IMR-90 (cell line): ENCODE results near the gene RASGRP2. TPM values are rescaled to one million over a fixed set of nuclear protein-coding genes. Genes with fewer than 3 reads are reported as not detected.

Source experiments
- ATAC-seq: fragments of 200-7000 bp; cut with Tn5 transposase; 2 replicates; pipeline ENCODE4 v1.9.1; 2020; ENCODE audit warnings: low read depth, mild to moderate bottlenecking, moderate library complexity
- BruUV-seq: library from RNA; stranded (reverse); fragments of 400-500 nt; replicated peaks from 2 replicates; lab custom pipeline; 2021; lab: Mats Ljungman, UMichigan
- CTCF ChIA-PET: fragments of 300-600 bp; formaldehyde crosslinking; extraction: SDS; loops from one replicate; lab custom pipeline; 2021; ENCODE audit warnings: antibody characterized with exemption; lab: Yijun Ruan, JAX
- POLR2A ChIA-PET: fragments of 300-600 bp; sonication (Branson Sonifier 250); formaldehyde crosslinking; loops from one replicate; lab custom pipeline; 2022; ENCODE audit warnings: antibody characterized with exemption; ENCODE audit not compliant: unreplicated experiment; lab: Charles Lee
- DNase-seq: peaks from one replicate; pipeline ENCODE4 v3.0.0; 2013
- H2AFZ ChIP-seq: replicated peaks from 2 replicates; pipeline ENCODE3; 2013; ENCODE audit warnings: low read length, mild to moderate bottlenecking; ENCODE audit not compliant: poor library complexity
- H2AK5ac ChIP-seq: 2 replicates; pipeline ENCODE4 v1.6.1; 2013; ENCODE audit warnings: low read depth, low read length, inconsistent platforms
- H2AK9ac ChIP-seq: replicated peaks from 2 replicates; pipeline ENCODE3; 2013; ENCODE audit warnings: mild to moderate bottlenecking, low read depth, low read length, moderate library complexity; ENCODE audit not compliant: poor library complexity
- H2BK120ac ChIP-seq: 2 replicates; pipeline ENCODE4 v1.6.1; 2013; ENCODE audit warnings: low read depth, low read length, inconsistent platforms
- H2BK15ac ChIP-seq: 3 replicates; pipeline ENCODE4 v1.6.1; 2013; ENCODE audit warnings: low read depth, low read length, inconsistent platforms
- H2BK20ac ChIP-seq: 2 replicates; pipeline ENCODE4 v1.6.1; 2013; ENCODE audit warnings: low read depth, mild to moderate bottlenecking, inconsistent platforms, low read length, moderate library complexity
- H2BK5ac ChIP-seq: 2 replicates; pipeline ENCODE4 v1.6.1; 2013; ENCODE audit warnings: mild to moderate bottlenecking, low read depth, low read length, inconsistent platforms; ENCODE audit not compliant: poor library complexity, severe bottlenecking
- H3K14ac ChIP-seq: replicated peaks from 2 replicates; pipeline ENCODE4 v1.6.1; 2013; ENCODE audit warnings: low read depth, low read length, inconsistent platforms
- H3K18ac ChIP-seq: 2 replicates; pipeline ENCODE4 v1.6.1; 2013; ENCODE audit warnings: low read depth, low read length, control low read depth
- H3K23ac ChIP-seq: 2 replicates; pipeline ENCODE4 v1.6.1; 2013; ENCODE audit warnings: low read depth, low read length, inconsistent platforms
- H3K27ac ChIP-seq: 2 replicates; pipeline ENCODE4 v1.5.1; 2013; ENCODE audit warnings: mild to moderate bottlenecking, control low read depth, low read length; ENCODE audit not compliant: insufficient read depth
- H3K27me3 ChIP-seq: 2 replicates; pipeline ENCODE4 v1.6.1; 2013; ENCODE audit warnings: low read length; ENCODE audit not compliant: control insufficient read depth, insufficient read depth
- H3K36me3 ChIP-seq: 2 replicates; pipeline ENCODE4 v1.6.1; 2013; ENCODE audit warnings: low read length, mixed read lengths; ENCODE audit not compliant: control insufficient read depth, insufficient read depth
- H3K4ac ChIP-seq: 2 replicates; pipeline ENCODE4 v1.6.1; 2013; ENCODE audit warnings: low read depth, low read length, inconsistent platforms
- H3K4me1 ChIP-seq: 2 replicates; pipeline ENCODE4 v1.6.1; 2013; ENCODE audit warnings: low read length, mixed read lengths; ENCODE audit not compliant: control insufficient read depth, insufficient read depth
- H3K4me2 ChIP-seq: 2 replicates; pipeline ENCODE4 v1.6.1; 2013; ENCODE audit warnings: low read depth, mild to moderate bottlenecking, control low read depth, low read length, moderate library complexity
- H3K4me3 ChIP-seq: 2 replicates; pipeline ENCODE4 v1.5.1; 2013; ENCODE audit warnings: low read depth, mild to moderate bottlenecking, control low read depth, low read length, moderate library complexity; ENCODE audit not compliant: insufficient read depth
- H3K56ac ChIP-seq: 2 replicates; pipeline ENCODE4 v1.6.1; 2013; ENCODE audit warnings: low read length, inconsistent platforms; ENCODE audit not compliant: insufficient read depth; ENCODE audit errors: extremely low read depth
- H3K79me1 ChIP-seq, 2 experiments: 2 replicates each; pipeline ENCODE4 v1.6.1; 2013; ENCODE audit warnings: low read length in 2 of 2, inconsistent platforms in 1 of 2, low read depth in 1 of 2
- H3K9ac ChIP-seq: 2 replicates; pipeline ENCODE4 v1.6.1; 2013; ENCODE audit warnings: low read depth, low read length, control low read depth
- H3K9me1 ChIP-seq: 2 replicates; pipeline ENCODE4 v1.6.1; 2013; ENCODE audit warnings: low read length, inconsistent platforms; ENCODE audit not compliant: insufficient read depth
- H3K9me3 ChIP-seq: 2 replicates; pipeline ENCODE4 v1.6.1; 2013; ENCODE audit warnings: low read length; ENCODE audit not compliant: control insufficient read depth, insufficient read depth
- H4K20me1 ChIP-seq: 2 replicates; pipeline ENCODE4 v1.6.1; 2013; ENCODE audit warnings: low read length, inconsistent platforms; ENCODE audit not compliant: insufficient read depth
- H4K5ac ChIP-seq: 2 replicates; pipeline ENCODE4 v1.6.1; 2013; ENCODE audit warnings: mild to moderate bottlenecking, low read depth, low read length, control low read depth
- H4K8ac ChIP-seq, 2 experiments: 2 replicates each; pipeline ENCODE4 v1.6.1; 2013; ENCODE audit warnings: low read depth in 2 of 2, low read length in 2 of 2, control low read depth in 1 of 2, inconsistent platforms in 1 of 2
- H4K91ac ChIP-seq: 2 replicates; pipeline ENCODE4 v1.6.1; 2013; ENCODE audit warnings: low read depth, low read length, inconsistent platforms; ENCODE audit not compliant: insufficient read depth
- BHLHE40 ChIP-seq: fragments of 150-350 bp; IDR thresholded peaks from 2 replicates; pipeline ENCODE4 v1.6.1; 2016; ENCODE audit warnings: mild to moderate bottlenecking, low read depth, low read length
- CEBPB ChIP-seq: IDR thresholded peaks from 2 replicates; pipeline ENCODE4 v1.6.1; 2012; ENCODE audit warnings: low read depth, low read length, improper control_type of control experiment
- CHD1 ChIP-seq: IDR thresholded peaks from 2 replicates; pipeline ENCODE4 v1.6.1; 2012; ENCODE audit warnings: low read depth, low read length, improper control_type of control experiment
- FOS ChIP-seq: fragments of 150-350 bp; IDR thresholded peaks from 2 replicates; pipeline ENCODE4 v1.6.1; 2016; ENCODE audit warnings: low read depth, low read length
- MAFK ChIP-seq: IDR thresholded peaks from 2 replicates; pipeline ENCODE4 v1.6.1; 2012; ENCODE audit warnings: low read depth, low read length, improper control_type of control experiment
- MAZ ChIP-seq: IDR thresholded peaks from 2 replicates; pipeline ENCODE4 v1.6.1; 2012; ENCODE audit warnings: low read depth, mild to moderate bottlenecking, low read length, improper control_type of control experiment, moderate library complexity, borderline replicate concordance
- MXI1 ChIP-seq: IDR thresholded peaks from 2 replicates; pipeline ENCODE4 v1.6.1; 2012; ENCODE audit warnings: low read depth, mild to moderate bottlenecking, low read length, moderate library complexity, borderline replicate concordance
- NFE2L2 ChIP-seq: fragments of 150-350 bp; IDR thresholded peaks from 2 replicates; pipeline ENCODE4 v1.6.1; 2016; ENCODE audit warnings: low read depth, mild to moderate bottlenecking, low read length
- POLR2A ChIP-seq: IDR thresholded peaks from 2 replicates; pipeline ENCODE4 v1.6.1; 2012; ENCODE audit warnings: mild to moderate bottlenecking, low read depth, low read length
- RAD21 ChIP-seq: IDR thresholded peaks from 2 replicates; pipeline ENCODE4 v1.6.1; 2012; ENCODE audit warnings: low read length, improper control_type of control experiment
- RCOR1 ChIP-seq: IDR thresholded peaks from 2 replicates; pipeline ENCODE4 v1.6.1; 2012; ENCODE audit warnings: mild to moderate bottlenecking, low read length, improper control_type of control experiment; ENCODE audit not compliant: insufficient replicate concordance
- RFX5 ChIP-seq: IDR thresholded peaks from 2 replicates; pipeline ENCODE4 v1.8.0; 2012; ENCODE audit warnings: low read depth, mild to moderate bottlenecking, low read length, moderate library complexity
- SMC3 ChIP-seq: fragments of 150-350 bp; IDR thresholded peaks from 2 replicates; pipeline ENCODE4 v1.6.1; 2016; ENCODE audit warnings: low read depth, mild to moderate bottlenecking, antibody characterized with exemption, low read length, moderate library complexity
- USF2 ChIP-seq: fragments of 150-350 bp; IDR thresholded peaks from 2 replicates; pipeline ENCODE4 v1.6.1; 2017; ENCODE audit warnings: mild to moderate bottlenecking, antibody characterized with exemption, low read length, low read depth
- WGBS, 2 experiments: methylation state at CpG; one replicate each; pipeline versions ENCODE4 v1.1.5 to v1.1.7; 2013; ENCODE audit warnings: missing lambda C conversion rate in 2 of 2; ENCODE audit not compliant: insufficient read length in 1 of 2; ENCODE audit errors: extremely low coverage in 2 of 2; 5-methylcytosine and 5-hydroxymethylcytosine counted together
- dilution Hi-C: fragments of 300-500 bp; cut with HindIII; formaldehyde crosslinking; loops from one replicate; pipeline ENCODE4 v1.14.3; 2018; ENCODE audit warnings: low sequenced_read_pairs; ENCODE audit not compliant: unreplicated experiment
- in situ Hi-C: fragments of 300-500 bp; cut with MboI; formaldehyde crosslinking; loops from 3 replicates; pipeline ENCODE4 v1.14.3; 2019; ENCODE audit warnings: low sequenced_read_pairs, inconsistent platforms, mixed read lengths
- intact Hi-C: fragments of 100-400 bp; cut with micrococcal nuclease; formaldehyde crosslinking; loops from 2 replicates; pipeline ENCODE4 v1.10.0; 2022
- polyA plus RNA-seq, 3 experiments: library from polyadenylated mRNA; depleted of rRNA; stranded (reverse); fragments of >200 nt; gene quantifications; 2 replicates each; pipeline ENCODE4 v1.2.3, GENCODE V29; 2012; ENCODE audit warnings: low replicate concordance in 1 of 3
- total RNA-seq: library from RNA; depleted of rRNA; stranded (reverse); fragments of >200 nt; gene quantifications from 2 replicates; pipeline ENCODE4 v1.2.3, GENCODE V29; 2012
- TF ChIP-seq, protein P1 (sequence below): conservative IDR thresholded peaks from 2 replicates; pipeline ENCODE4 v1.5.1; 2012; ENCODE audit warnings: mild to moderate bottlenecking, low read depth, low read length, improper control_type of control experiment

Gene RASGRP2
- total and polyA plus RNA-seq, 2 of the 4 experiments (the other 2 are of a cell fraction) = 1.2 TPM; not detected in 1

DNA sequence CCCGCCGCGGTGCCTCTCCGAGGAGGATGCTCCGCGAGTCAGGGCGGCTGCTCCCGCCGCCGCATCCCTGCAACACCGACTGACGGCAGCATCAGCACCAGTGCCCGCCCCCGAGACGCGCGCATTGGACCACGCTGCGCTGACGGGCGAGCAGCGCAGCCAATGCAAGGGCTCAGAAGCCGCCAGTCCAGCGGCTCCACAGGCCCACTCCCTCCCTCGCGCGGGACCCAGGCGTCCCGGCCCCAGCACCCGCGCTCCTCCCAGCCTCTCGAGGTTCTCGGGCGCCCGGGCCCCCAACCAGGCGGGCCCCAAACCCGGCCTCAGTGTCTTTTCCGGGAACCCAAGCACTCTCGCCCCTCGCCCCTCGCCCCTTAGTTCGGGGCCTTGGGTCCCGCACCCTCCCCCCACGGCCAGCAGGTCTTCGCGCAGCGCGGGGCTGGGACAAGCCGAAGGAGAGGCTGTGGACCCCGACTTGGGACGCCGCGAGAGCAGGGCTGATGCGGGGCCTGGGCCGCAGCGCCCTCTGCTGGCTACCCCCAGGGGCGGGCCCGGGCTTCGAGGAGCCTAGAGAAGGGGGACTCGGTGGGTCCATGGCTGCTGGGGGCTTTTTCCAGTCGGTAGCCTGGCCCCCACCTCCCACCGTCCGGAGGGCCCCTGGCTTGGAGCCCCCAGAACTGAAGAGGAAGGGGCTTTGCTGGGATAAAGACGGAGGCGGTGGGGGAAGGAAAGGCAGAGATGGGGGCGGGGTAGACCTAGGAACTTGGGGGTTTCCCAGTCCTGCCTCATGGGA lies 20.6 kb downstream of the RASGRP2 start, which contains the start of gene NRXN2:
TSS of gene NRXN2 (minus strand) at position 81 of the 790 bp plus-strand sequence. CDS start 9,498 bp downstream, outside the sequence.
- Histone ChIP-seq H3K14ac (no peak within 1 kb of the TSS), H4K8ac (peak within 1 kb of the TSS in 1 of 2 experiments; percentile 24; a peak in 1 of 4 replicates), H4K91ac (no peak within 1 kb of the TSS), H3K18ac (no peak within 1 kb of the TSS; the same call in 1 of the 2 replicates), H3K9me1 (no peaks in the 10 kb centered on the region), H3K4me3 (peak within 1 kb of the TSS; percentile 49), H2BK15ac (no peak within 1 kb of the TSS), H2AK5ac (no peak within 1 kb of the TSS; the same call in 1 of the 2 replicates), H4K5ac (no peak within 1 kb of the TSS; the same call in 1 of the 2 replicates), H3K4me2 (peak within 1 kb of the TSS; percentile 68), H3K36me3 (no peaks in the 10 kb centered on the region), H2BK5ac (no peak within 1 kb of the TSS), H2BK20ac (no peak within 1 kb of the TSS), H2AK9ac (peak within 1 kb of the TSS; percentile 44), H4K20me1 (no peaks in the 10 kb centered on the region), H3K27ac (no peak within 1 kb of the TSS), H3K4me1 (no peaks in the 10 kb centered on the region), H2BK120ac (no peak within 1 kb of the TSS), H3K27me3 (peaks cover 67% of the 10 kb centered on the region), H3K79me1 (no peaks in the 10 kb centered on the region), H2AFZ (peak within 1 kb of the TSS; percentile 98), H3K9ac (peak within 1 kb of the TSS; percentile 24; the same call in 1 of the 2 replicates), H3K9me3 (no peaks in the 10 kb centered on the region), H3K56ac (no peak within 1 kb of the TSS), H3K4ac (0 out of 2 replicates have a peak within 1 kb of the TSS, but pooled peaks have one; percentile 16), H3K23ac (no peak within 1 kb of the TSS)
- WGBS, 2 experiments = 0% methylated on average over 22 of the region's 66 CpGs; no CpG with 5 or more reads in 1 of the 2 experiments
- in situ Hi-C loops = no loop called here
- ChIA-PET POLR2A (no interaction called here), CTCF (interaction anchor here (0.5 kb wide), 1 partner anchor 16 kb away, joined by 3 read pairs; no protein-coding TSS in a partner anchor)
- peak; percentile 70 for DNase-seq
- intact Hi-C loops = loop anchor here (1.0 kb wide), 1 partner anchor 35 kb away; no protein-coding TSS in a partner anchor
- no TSS peak for BruUV-seq
- peak; percentile 100 for ATAC-seq
- dilution Hi-C loops = no loop called here
- TF ChIP-seq FOS (peak; percentile 29; the same call in 1 of the 2 replicates), RFX5 (no peak), SMC3 (peak; percentile 66), NFE2L2 (no peak), CEBPB (no peak), BHLHE40 (no peak), MXI1 (no peak), MAFK (no peak), CHD1 (no peak), RAD21 (peak; percentile 76), RCOR1 (peak; percentile 68), MAZ (peak; percentile 32; the same call in 1 of the 2 replicates), USF2 (no peak), POLR2A (no peak)
- TF ChIP-seq, protein P1, sequence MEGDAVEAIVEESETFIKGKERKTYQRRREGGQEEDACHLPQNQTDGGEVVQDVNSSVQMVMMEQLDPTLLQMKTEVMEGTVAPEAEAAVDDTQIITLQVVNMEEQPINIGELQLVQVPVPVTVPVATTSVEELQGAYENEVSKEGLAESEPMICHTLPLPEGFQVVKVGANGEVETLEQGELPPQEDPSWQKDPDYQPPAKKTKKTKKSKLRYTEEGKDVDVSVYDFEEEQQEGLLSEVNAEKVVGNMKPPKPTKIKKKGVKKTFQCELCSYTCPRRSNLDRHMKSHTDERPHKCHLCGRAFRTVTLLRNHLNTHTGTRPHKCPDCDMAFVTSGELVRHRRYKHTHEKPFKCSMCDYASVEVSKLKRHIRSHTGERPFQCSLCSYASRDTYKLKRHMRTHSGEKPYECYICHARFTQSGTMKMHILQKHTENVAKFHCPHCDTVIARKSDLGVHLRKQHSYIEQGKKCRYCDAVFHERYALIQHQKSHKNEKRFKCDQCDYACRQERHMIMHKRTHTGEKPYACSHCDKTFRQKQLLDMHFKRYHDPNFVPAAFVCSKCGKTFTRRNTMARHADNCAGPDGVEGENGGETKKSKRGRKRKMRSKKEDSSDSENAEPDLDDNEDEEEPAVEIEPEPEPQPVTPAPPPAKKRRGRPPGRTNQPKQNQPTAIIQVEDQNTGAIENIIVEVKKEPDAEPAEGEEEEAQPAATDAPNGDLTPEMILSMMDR = peak; percentile 84
